GM12864 (cell line): ENCODE data around the gene HMGCL.
A peak's percentile ranks its signal among the peaks of the same experiment; 100 is the strongest.
"Not testable (repeated sequence)": the region's sequence is repeated elsewhere in the genome, so short reads cannot be mapped to it uniquely, and the experiment has no call there.

Source experiments
- DNase-seq: peaks from one replicate; pipeline ENCODE4 v3.0.0-alpha.2; 2011; ENCODE audit warnings: low read depth
- H3K4me3 ChIP-seq: 2 replicates; pipeline ENCODE4 v1.5.1; 2011; ENCODE audit warnings: mild to moderate bottlenecking, low read depth, low read length, control low read depth
- CTCF ChIP-seq: IDR thresholded peaks from 2 replicates; pipeline ENCODE4 v1.5.1; 2011; ENCODE audit warnings: low read depth, mild to moderate bottlenecking, moderate library complexity, low read length, control low read depth, inconsistent platforms; ENCODE audit errors: missing control alignments

The HMGCL gene

GRCh38 chr1:23845163-23845562 is 19.9 kb upstream of the HMGCL start:
- TF ChIP-seq CTCF: no peak
- DNase-seq: no peak
- H3K4me3 ChIP-seq: no peak overlapping the region

- no peak overlapping the region for H3K4me3 ChIP-seq
- TF ChIP-seq CTCF: no peak
- no peak for DNase-seq
These were observed 18.4 kb upstream of the HMGCL start for GRCh38 chr1:23843644-23844043.

- no peak for TF ChIP-seq CTCF
- DNase-seq: no peak
- H3K4me3 ChIP-seq: peak overlapping the region; percentile 46
These were observed 13.2 kb upstream of the HMGCL start for GRCh38 chr1:23838401-23838866.

- peak overlapping the region; percentile 46; the same call in 1 of the 2 replicates for H3K4me3 ChIP-seq
- no peak for DNase-seq
These were observed 12.7 kb upstream of the HMGCL start for GRCh38 chr1:23837908-23838307.

GRCh38 chr1:23836037-23836436 is 10.8 kb upstream of the HMGCL start:
- H3K4me3 ChIP-seq: no peak overlapping the region
- no peak for DNase-seq
- TF ChIP-seq CTCF: no peak

More at GRCh38 chr1:23837908-23838307, 12.7 kb upstream of the HMGCL start:
- no peak for TF ChIP-seq CTCF

- H3K4me3 ChIP-seq, DNase-seq: not testable (repeated sequence)
These were observed 8.9 kb upstream of the HMGCL start for GRCh38 chr1:23834156-23834555.

GRCh38 chr1:23827717-23828116 is 2.5 kb upstream of the HMGCL start:
- no peak for TF ChIP-seq CTCF
- H3K4me3 ChIP-seq: no peak overlapping the region
- DNase-seq: no peak

- H3K4me3 ChIP-seq, DNase-seq: not testable (repeated sequence)
These were observed 1.4 kb upstream of the HMGCL start for GRCh38 chr1:23826590-23826989.
